Neural progenitor cell (in vitro differentiated cells): Measurements from ENCODE around the gene PEX5L.

Experiments used
- CTCF ChIP-seq: fragments of 200-600 bp; sonication (generic); IDR thresholded peaks from 2 replicates; pipeline ENCODE4 v1.5.1; 2017; ENCODE audit warnings: antibody characterized with exemption, mild to moderate bottlenecking
- EZH2phosphoT487 ChIP-seq: fragments of 200-600 bp; sonication (generic); IDR thresholded peaks from 2 replicates; pipeline ENCODE4 v1.6.1; 2017; ENCODE audit warnings: antibody characterized with exemption

DNA sequence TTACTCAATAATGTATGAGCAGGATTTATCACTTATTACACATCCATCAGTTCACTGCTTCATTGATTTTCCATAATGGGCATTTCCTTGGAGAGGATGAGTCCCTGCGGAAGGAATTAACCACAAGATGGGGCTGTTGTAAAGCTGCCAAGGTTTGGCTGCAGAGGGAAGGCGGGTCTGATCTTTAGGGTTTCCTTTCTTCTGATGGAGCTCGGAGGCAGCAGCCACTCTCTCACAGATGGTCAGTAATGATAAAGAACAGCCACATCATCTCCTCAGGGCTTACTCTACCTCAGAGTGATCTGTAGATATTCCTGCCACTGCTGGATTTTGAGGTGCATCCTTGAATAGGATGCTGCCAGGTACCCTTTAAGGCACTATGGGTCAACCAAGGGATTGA, 268.7 kb downstream of the PEX5L start:
- peak; percentile 88 for TF ChIP-seq CTCF
- TF ChIP-seq EZH2phosphoT487 = no peak
